GM10266 (cell line): ENCODE data around the gene CRACDL.

Source experiments
- DNase-seq: peaks from one replicate; pipeline ENCODE4 v3.0.0; 2012; ENCODE audit errors: extremely low spot score
- TF ChIP-seq, protein P1 (sequence below): IDR thresholded peaks from 2 replicates; pipeline ENCODE4 v1.5.1; 2012; ENCODE audit warnings: mild to moderate bottlenecking, low read depth; ENCODE audit not compliant: control insufficient read depth, insufficient read depth; ENCODE audit errors: missing control alignments

CRACDL gene

DNA sequence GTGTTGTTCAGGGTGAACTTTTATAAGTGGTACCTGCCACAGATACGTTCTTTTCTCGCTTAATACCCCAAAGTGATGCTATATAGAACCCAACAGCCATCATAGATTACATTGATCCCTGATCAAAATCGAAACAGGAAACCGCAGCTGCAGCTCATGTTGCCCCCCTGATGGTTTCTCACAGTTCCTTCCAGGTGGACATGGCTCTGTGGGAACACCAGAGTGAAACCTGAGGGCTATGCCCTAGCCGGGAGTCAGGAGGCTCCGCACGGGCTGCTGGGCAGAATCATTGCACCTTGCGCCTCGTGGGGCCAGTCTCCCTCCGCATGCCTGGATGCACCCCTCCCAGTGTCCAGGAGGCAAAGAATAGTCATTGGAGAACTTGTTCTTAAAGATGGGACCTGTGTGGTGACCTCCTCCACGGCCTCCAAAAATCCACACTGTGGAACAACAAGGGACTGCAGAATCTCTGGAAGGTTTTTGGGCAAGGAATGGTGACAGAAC is 61.8 kb downstream of the CRACDL start:
- TF ChIP-seq, protein P1, sequence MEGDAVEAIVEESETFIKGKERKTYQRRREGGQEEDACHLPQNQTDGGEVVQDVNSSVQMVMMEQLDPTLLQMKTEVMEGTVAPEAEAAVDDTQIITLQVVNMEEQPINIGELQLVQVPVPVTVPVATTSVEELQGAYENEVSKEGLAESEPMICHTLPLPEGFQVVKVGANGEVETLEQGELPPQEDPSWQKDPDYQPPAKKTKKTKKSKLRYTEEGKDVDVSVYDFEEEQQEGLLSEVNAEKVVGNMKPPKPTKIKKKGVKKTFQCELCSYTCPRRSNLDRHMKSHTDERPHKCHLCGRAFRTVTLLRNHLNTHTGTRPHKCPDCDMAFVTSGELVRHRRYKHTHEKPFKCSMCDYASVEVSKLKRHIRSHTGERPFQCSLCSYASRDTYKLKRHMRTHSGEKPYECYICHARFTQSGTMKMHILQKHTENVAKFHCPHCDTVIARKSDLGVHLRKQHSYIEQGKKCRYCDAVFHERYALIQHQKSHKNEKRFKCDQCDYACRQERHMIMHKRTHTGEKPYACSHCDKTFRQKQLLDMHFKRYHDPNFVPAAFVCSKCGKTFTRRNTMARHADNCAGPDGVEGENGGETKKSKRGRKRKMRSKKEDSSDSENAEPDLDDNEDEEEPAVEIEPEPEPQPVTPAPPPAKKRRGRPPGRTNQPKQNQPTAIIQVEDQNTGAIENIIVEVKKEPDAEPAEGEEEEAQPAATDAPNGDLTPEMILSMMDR: no peak
- no peak for DNase-seq

DNA sequence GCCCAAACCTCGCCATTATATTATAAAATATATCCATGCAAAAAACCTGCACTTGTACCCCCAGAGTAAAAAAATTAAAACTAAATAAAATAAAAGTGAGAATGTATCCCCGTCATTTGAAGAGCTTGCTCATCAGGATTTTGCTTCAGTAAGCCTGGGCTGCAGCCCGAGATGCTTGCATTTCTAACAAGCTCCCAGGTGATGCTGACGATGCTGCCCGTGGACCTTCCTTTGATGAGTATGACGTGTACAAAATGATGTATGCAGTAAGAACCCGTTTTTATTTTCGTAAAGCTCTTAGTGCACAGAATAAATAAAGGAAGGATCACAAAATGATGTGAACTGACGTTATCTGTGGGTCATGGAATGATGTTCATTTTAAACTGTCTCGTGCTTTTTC is 63.5 kb downstream of the CRACDL start:
- TF ChIP-seq, protein P1: no peak
- DNase-seq: no peak

DNA sequence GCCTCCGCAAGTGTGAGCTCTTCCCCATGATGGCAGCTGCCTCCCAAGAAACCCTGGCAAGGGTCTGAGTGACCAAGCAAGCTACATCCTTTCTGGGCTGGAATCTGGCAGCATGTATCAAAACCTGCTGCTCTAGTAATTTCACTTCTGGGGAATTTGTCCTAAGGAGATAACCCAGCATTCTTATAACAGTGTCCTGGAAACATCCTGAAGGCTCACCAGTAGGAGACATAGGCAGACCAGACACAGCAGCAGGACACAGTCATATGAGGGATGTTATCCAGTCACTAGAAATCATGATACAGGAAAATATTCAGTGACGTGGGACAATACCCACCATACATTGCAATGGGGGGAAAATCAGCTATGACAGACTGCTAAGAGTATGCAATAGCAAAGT is 64.5 kb downstream of the CRACDL start:
- TF ChIP-seq, protein P1: no peak
- no peak for DNase-seq

DNA sequence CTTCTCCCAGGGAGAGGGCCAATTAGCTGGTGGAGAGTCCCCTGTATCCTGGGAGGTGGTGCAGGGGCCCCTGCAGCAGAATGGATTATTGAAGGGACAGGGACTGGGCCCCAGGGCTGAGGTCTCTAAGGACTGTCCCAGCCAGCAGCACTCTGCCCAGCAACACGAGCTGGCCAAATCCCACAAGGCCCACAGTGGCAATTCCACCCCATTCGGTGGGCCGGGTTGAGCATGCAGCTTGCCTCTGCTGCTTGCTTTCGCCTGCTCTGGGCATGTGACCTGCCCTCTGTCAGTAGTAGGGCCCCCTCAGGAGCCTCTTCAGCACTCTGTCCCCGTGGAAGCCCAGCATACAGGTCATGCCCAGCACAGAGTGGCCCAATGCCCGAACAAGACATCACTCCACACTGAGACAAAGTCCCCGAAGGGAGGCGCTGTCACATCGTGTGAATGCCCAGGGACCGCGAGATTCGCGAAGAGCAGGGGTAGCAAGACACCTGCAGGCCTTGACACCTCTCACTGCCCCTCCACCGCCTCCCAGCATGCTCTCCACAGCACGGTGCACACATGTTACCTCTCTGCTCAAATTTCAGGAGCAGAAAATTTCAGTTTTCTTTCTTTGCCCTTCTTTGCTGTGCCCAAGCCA is 65.4 kb downstream of the CRACDL start:
- TF ChIP-seq, protein P1: no peak
- DNase-seq: no peak

DNA sequence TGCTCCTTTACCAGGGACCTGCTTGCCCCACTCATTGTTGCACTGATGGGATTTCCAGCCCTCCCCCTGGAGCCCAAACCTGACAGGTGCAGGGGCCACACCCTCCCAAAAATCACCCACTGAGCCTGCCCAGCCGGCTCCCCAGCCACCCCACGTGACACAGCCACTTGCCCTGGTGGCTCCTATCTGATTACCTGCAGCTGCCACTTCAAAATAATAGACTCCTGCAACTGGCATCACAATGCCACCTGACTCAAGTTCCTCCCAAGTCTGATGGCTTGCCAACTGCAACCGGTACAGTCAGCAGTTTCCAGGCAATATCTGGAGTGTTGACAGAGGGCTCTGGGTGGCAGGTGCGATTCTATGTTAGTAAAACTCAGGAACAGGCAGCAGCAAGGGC is 66.2 kb downstream of the CRACDL start:
- no peak for DNase-seq
- TF ChIP-seq, protein P1: no peak

DNA sequence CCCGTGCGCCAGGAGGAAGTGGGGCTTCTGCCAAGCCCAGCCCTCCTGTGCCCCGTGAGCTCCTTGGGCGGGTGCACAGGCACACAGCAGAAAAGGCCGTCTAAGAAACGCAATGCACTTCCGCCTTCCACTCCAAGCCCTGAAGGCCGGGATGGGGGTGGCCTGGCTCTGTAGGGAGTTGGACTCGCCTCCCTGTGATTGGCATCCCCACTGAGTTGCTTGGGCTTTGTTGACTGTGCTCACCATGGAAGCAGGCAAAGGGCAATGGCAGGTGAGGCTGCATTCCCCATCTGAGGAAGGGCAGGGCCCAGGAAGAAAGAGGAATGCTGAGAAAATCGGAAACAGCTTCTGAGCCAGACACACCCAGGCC is 66.8 kb downstream of the CRACDL start:
- no peak for DNase-seq
- TF ChIP-seq, protein P1: no peak

DNA sequence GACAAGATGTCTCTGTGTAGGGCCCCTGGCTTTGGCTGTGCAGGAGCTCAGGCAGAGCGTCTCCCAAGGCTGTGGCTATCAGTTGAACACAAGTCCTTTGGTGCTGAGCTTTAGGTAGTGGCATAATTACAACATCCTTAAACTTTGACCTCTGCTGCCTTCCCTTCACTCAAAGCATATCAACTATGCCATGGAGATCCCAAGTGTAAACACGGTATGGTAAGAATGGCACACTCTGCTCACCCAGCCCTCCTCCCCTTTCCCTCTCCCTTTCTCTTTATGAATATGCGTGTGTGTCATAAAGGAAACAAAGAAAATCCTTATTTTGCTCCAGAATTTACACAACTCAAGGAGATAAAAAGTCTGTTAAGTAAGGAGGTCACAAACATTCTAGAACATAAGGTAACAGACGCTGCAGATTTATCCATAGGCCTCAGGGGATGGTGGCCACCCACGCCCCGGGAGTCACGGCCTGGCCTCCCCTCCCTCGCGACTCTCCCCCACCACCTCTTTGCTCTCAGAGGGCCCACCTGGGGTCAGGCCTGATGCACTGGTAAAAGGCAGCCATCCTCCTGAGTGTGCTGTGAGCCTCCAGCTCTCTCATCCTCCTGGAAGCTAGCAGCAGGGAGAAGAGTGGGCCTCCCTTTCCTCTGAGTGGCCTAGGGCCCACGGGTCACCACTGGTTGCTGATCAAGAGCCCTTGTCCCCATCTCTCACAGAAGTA is 67.3 kb downstream of the CRACDL start:
- no peak for DNase-seq
- TF ChIP-seq, protein P1: no peak
